ENCODE results near the gene TMEM132D.

The TMEM132D gene

GRCh38 chr12:129790331-129790730 lies 113.5 kb downstream of the TMEM132D start:
- no peak for TF ChIP-seq CTCF (IDR thresholded peaks at IDR 0.05; ENCODE audit: extremely low read depth, missing control alignments)
- DNase-seq (ENCODE audit: low spot score): no peak

GRCh38 chr12:129789921-129790320 lies 113.9 kb downstream of the TMEM132D start:
- TF ChIP-seq CTCF (IDR thresholded peaks at IDR 0.05; ENCODE audit: extremely low read depth, missing control alignments): no peak
- DNase-seq (ENCODE audit: low spot score): no peak

GRCh38 chr12:129788506-129789084 lies 115.2 kb downstream of the TMEM132D start:
- no peak for TF ChIP-seq CTCF (IDR thresholded peaks at IDR 0.05; ENCODE audit: extremely low read depth, missing control alignments)
- no peak for DNase-seq (ENCODE audit: low spot score)

- no peak for TF ChIP-seq CTCF (IDR thresholded peaks at IDR 0.05; ENCODE audit: extremely low read depth, missing control alignments)
- no peak for DNase-seq (ENCODE audit: low spot score)
Measured at GRCh38 chr12:129779989-129780388, 123.8 kb downstream of the TMEM132D start.

- TF ChIP-seq CTCF (IDR thresholded peaks at IDR 0.05; ENCODE audit: extremely low read depth, missing control alignments): no peak
- DNase-seq (ENCODE audit: low spot score): no peak
Measured at GRCh38 chr12:129779033-129779432, 124.8 kb downstream of the TMEM132D start.

GRCh38 chr12:129776977-129777667 lies 126.7 kb downstream of the TMEM132D start:
- TF ChIP-seq CTCF (IDR thresholded peaks at IDR 0.05; ENCODE audit: extremely low read depth, missing control alignments): no peak
- DNase-seq (ENCODE audit: low spot score): no peak

Data from GM20000 (cell line).